Spleen (tissue), 11 donors: Measurements from ENCODE around the gene SULT1C3. TPM values are rescaled to one million over a fixed set of nuclear protein-coding genes. Genes with fewer than 3 reads are reported as not detected.

Source experiments
- DNase-seq: peaks from one replicate; pipeline ENCODE4 v3.0.0-alpha.2; 2020
- H3K27ac ChIP-seq, 8 donors: fragments of 200-600 bp; sonication (generic) in 7 of 8; 1 replicate in 4 of 8; 2 replicates in 4 of 8; pipeline versions ENCODE4 v1.5.0 to v1.8.0; 2016 to 2021; ENCODE audit warnings: inconsistent platforms in 4 of 8, mild to moderate bottlenecking in 4 of 8, moderate library complexity in 1 of 8
- H3K27me3 ChIP-seq, 7 donors: fragments of 200-600 bp; sonication (generic) in 6 of 7; replicated peaks in 1 of 7; 1 replicate in 4 of 7; 2 replicates in 3 of 7; pipeline versions ENCODE4 v1.5.0 to v1.8.0; 2016 to 2021; ENCODE audit warnings: inconsistent platforms in 3 of 7, mild to moderate bottlenecking in 1 of 7
- H3K36me3 ChIP-seq, 6 donors: fragments of 200-600 bp; sonication (generic) in 5 of 6; 1 replicate in 4 of 6; 2 replicates in 2 of 6; pipeline versions ENCODE4 v1.5.0 to v1.8.0; 2016 to 2021; ENCODE audit warnings: inconsistent platforms in 2 of 6
- H3K4me1 ChIP-seq, 6 donors: fragments of 200-600 bp; sonication (generic) in 5 of 6; 1 replicate in 3 of 6; 2 replicates in 3 of 6; pipeline versions ENCODE4 v1.5.0 to v1.8.0; 2016 to 2021; ENCODE audit warnings: inconsistent platforms in 3 of 6
- H3K4me3 ChIP-seq, 8 donors: fragments of 200-600 bp; sonication (generic) in 7 of 8; 1 replicate in 4 of 8; 2 replicates in 4 of 8; pipeline versions ENCODE4 v1.5.0 to v1.8.0; 2016 to 2021; ENCODE audit warnings: inconsistent platforms in 4 of 8, mild to moderate bottlenecking in 4 of 8, moderate library complexity in 2 of 8
- H3K9me3 ChIP-seq, 8 donors: fragments of 200-600 bp; sonication (generic) in 7 of 8; 1 replicate in 4 of 8; 2 replicates in 4 of 8; pipeline versions ENCODE4 v1.5.0 to v1.8.0; 2016 to 2021; ENCODE audit warnings: inconsistent platforms in 4 of 8
- POLR2A ChIP-seq, 3 donors: fragments of 450-650 bp; IDR thresholded peaks; one replicate each; pipeline ENCODE4 v1.5.1; 2017; ENCODE audit warnings: antibody characterized with exemption in 3 of 3, mild to moderate bottlenecking in 1 of 3
- POLR2AphosphoS5 ChIP-seq, 3 donors: sonication (generic); formaldehyde crosslinking; IDR thresholded peaks; one replicate each; pipeline ENCODE4 v1.5.1; 2017; ENCODE audit warnings: antibody characterized with exemption in 3 of 3
- WGBS, 5 donors: extraction: QIAGEN DNeasy Blood & Tissue Kit in 3 of 5; methylation state at CpG; one replicate each; pipeline versions ENCODE4 v1.1.5 to v1.1.7; 2013 to 2018; 5-methylcytosine and 5-hydroxymethylcytosine counted together
- intact Hi-C: fragments of 100-400 bp; cut with DNase I; formaldehyde crosslinking; loops from one replicate; pipeline ENCODE4 v1.15.0; 2023; ENCODE audit warnings: low total_unique reads
- polyA plus RNA-seq, 3 donors: library from polyadenylated mRNA; stranded (reverse); fragments of 200-250 nt; gene quantifications; one replicate each; pipeline ENCODE4 v1.2.1, GENCODE V29; 2013
- total RNA-seq, 7 donors: library from RNA; depleted of rRNA in 3 of 7; stranded (reverse); fragments of >200 nt in 3 of 7; fragmentation: NEBNext Ultra II Directional in 4 of 7; extraction: Animal tissue kit (Norgen Biotek cat#: 25700) in 4 of 7; gene quantifications; one replicate each; pipeline versions ENCODE4 v1.1.0 to v1.2.1, GENCODE V29; 2016 to 2021
- TF ChIP-seq, protein P1 (sequence below), 11 experiments: fragments of 200-600 bp in 7 of 11; fragments of 450-650 bp in 4 of 11; sonication (generic) in 4 of 11; IDR thresholded peaks in 8 of 11; conservative IDR thresholded peaks in 3 of 11; 1 replicate in 7 of 11; 2 replicates in 4 of 11; pipeline versions ENCODE4 v1.4.0 to v1.8.0; 2016 to 2021; ENCODE audit warnings: antibody characterized with exemption in 11 of 11, inconsistent platforms in 4 of 11, mild to moderate bottlenecking in 1 of 11
- donor health status: healthy with polysubstance abuse.
- donor health status: DM: no; HTN: no; CAD: no; lungs with moderate emphysema.
- donor health status: DM: no; HTN: no; CAD: no.
- donor health status: Bipolar disorder and iron deficiency.
- donor health status: healthy.
- donor health status: DM: no; HTN: no; CAD: no.
- donor health status: DM: yes; HTN: yes; CAD: no.

SULT1C3 gene
- total and polyA plus RNA-seq, 10 donors: not detected

DNA sequence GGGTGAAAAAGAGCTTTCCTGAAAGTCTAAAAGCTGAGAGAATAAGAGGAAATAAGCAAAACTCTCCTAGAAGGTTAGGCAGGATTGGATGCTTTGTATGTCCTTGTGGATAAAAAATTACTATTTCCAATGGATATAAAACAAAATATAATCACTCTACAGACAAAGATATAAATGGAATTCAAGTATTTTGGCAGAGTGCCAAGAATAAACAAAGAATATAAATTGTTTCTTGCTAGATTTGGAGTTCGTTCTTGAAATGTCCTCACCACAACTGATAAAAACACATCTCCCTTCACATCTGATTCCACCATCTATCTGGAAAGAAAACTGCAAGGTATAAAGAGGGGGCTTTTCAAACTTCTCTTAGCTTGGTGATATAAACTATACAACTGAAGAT, 13.3 kb downstream of the SULT1C3 start:
- 31 to 61% (median 51%) methylated on average over 1 of the region's 1 CpG for WGBS, 5 donors
- Histone ChIP-seq H3K4me1 (no peaks in the 10 kb centered on the region), H3K27ac (no peak overlapping the region), H3K36me3 (no peaks in the 10 kb centered on the region), H3K27me3 (no peaks in the 10 kb centered on the region), H3K4me3 (no peak overlapping the region), H3K9me3 (no peaks in the 10 kb centered on the region)
- DNase-seq: no peak
- intact Hi-C loops: no loop called here
- TF ChIP-seq, protein P1, sequence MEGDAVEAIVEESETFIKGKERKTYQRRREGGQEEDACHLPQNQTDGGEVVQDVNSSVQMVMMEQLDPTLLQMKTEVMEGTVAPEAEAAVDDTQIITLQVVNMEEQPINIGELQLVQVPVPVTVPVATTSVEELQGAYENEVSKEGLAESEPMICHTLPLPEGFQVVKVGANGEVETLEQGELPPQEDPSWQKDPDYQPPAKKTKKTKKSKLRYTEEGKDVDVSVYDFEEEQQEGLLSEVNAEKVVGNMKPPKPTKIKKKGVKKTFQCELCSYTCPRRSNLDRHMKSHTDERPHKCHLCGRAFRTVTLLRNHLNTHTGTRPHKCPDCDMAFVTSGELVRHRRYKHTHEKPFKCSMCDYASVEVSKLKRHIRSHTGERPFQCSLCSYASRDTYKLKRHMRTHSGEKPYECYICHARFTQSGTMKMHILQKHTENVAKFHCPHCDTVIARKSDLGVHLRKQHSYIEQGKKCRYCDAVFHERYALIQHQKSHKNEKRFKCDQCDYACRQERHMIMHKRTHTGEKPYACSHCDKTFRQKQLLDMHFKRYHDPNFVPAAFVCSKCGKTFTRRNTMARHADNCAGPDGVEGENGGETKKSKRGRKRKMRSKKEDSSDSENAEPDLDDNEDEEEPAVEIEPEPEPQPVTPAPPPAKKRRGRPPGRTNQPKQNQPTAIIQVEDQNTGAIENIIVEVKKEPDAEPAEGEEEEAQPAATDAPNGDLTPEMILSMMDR (IDR thresholded peaks at IDR 0.05 in 8 of 11, conservative IDR thresholded peaks at IDR 0.05 in 3 of 11): no peak
- no peak for TF ChIP-seq POLR2AphosphoS5 (IDR thresholded peaks at IDR 0.05)
- no peak for TF ChIP-seq POLR2A (IDR thresholded peaks at IDR 0.05)

DNA sequence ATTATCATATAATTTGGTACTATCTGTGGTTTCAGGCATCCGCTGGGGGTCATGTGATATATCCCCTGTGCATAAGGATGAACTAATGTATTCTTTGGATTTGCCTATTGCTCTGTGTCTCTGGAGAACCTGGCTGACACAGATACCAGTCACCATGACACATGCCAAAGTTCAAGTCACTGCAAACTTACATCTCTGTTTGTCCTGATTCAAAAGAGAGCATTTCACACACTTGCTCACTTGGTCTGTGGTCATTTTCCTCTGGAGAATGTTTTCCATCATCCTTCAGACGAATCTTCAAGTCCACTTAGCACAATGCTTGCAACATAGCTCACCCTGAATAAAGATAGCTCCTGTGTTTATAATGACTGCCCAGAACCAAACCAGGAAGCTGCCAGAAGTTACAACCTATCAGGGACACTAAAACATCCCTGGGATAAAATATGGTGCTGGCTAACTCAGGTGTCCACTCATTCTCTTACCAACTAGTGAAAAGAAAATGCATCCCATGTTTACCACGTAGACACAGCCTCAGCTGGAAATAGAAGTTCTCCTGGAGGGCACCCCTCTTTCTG, 18.1 kb downstream of the SULT1C3 start:
- no peak for DNase-seq
- TF ChIP-seq POLR2A (IDR thresholded peaks at IDR 0.05): no peak
- no peak for TF ChIP-seq POLR2AphosphoS5 (IDR thresholded peaks at IDR 0.05)
- TF ChIP-seq, protein P1 (IDR thresholded peaks at IDR 0.05 in 8 of 11, conservative IDR thresholded peaks at IDR 0.05 in 3 of 11): no peak
- 54 to 69% (median 58%) methylated on average over 3 of the region's 3 CpGs for WGBS, 5 donors
- no peaks in the 10 kb centered on the region for H3K4me1 ChIP-seq
- H3K36me3 ChIP-seq: no peaks in the 10 kb centered on the region
- H3K9me3 ChIP-seq: no peaks in the 10 kb centered on the region
- no peak overlapping the region for H3K27ac ChIP-seq
- no peak overlapping the region for H3K4me3 ChIP-seq
- H3K27me3 ChIP-seq: peaks cover 0 to 4% (median 0%) of the 10 kb centered on the region in 7 donors
- intact Hi-C loops: no loop called here

DNA sequence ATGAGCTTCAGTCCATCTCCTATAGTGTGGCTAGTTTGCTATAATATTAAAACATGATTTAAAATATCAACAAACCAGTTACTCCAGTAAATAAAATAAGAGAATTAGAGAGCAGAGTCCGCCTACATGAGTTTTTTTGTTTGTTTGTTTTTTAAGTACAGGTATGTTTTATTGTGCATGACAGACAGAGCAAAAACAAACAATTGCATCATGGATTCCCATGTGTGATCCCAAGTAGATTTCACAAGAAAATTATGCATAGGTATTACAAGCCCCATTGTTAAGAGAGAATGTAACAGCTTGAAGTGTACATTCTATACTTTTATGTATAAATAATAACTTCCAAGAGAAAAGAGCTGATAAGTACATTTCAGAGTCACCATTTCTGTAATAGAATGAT, 21.0 kb downstream of the SULT1C3 start:
- intact Hi-C loops: no loop called here

DNA sequence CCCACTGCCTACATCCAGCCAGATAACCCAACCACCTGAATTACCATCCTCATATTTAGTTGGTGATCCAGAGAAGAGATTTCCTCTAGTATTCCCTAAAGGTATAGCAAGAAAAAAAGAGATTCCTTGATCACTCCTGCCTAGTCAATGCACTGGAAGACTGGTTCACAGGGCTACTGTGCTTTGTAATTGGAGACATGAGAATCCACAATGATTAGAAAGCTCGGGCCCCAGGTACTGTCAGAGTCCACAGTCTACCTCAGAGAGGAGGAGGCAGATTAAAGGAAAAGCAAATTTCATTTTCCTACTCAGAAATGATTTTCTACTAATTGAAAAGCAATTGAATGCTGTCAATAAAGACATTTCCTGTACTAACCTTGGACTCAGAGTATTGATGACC, 22.3 kb downstream of the SULT1C3 start:
- intact Hi-C loops: no loop called here
- 67 to 89% (median 72%) methylated on average over 1 of the region's 1 CpG for WGBS, 5 donors
- H3K9me3 ChIP-seq: no peaks in the 10 kb centered on the region
- H3K27ac ChIP-seq: no peak overlapping the region
- no peak for DNase-seq
- no peak overlapping the region for H3K4me3 ChIP-seq
- no peaks in the 10 kb centered on the region for H3K36me3 ChIP-seq
- H3K4me1 ChIP-seq: no peaks in the 10 kb centered on the region
- no peak for TF ChIP-seq POLR2AphosphoS5 (IDR thresholded peaks at IDR 0.05)
- TF ChIP-seq POLR2A (IDR thresholded peaks at IDR 0.05): no peak
- TF ChIP-seq, protein P1 (IDR thresholded peaks at IDR 0.05 in 8 of 11, conservative IDR thresholded peaks at IDR 0.05 in 3 of 11): no peak
- H3K27me3 ChIP-seq: peaks cover 0 to 4% (median 0%) of the 10 kb centered on the region in 7 donors

More for the DNA sequence above, 21.0 kb downstream of the SULT1C3 start:
- H3K4me3 ChIP-seq: no peak overlapping the region
- no peaks in the 10 kb centered on the region for H3K9me3 ChIP-seq
- no peak overlapping the region for H3K27ac ChIP-seq
- no peak for DNase-seq
- no peaks in the 10 kb centered on the region for H3K36me3 ChIP-seq
- 66 to 93% (median 71%) methylated on average over 1 of the region's 1 CpG for WGBS, 5 donors
- TF ChIP-seq, protein P1 (IDR thresholded peaks at IDR 0.05 in 8 of 11, conservative IDR thresholded peaks at IDR 0.05 in 3 of 11): no peak
- TF ChIP-seq POLR2A (IDR thresholded peaks at IDR 0.05) (no peak), POLR2AphosphoS5 (IDR thresholded peaks at IDR 0.05) (no peak)
- H3K27me3 ChIP-seq: peaks cover 0 to 4% (median 0%) of the 10 kb centered on the region in 7 donors
- no peaks in the 10 kb centered on the region for H3K4me1 ChIP-seq
